SK-N-SH treated with all-trans-retinoic acid at 6 μM for 48 hours (cell line): Measurements from ENCODE around the gene GPR132.

Source experiments
- ATAC-seq: fragments of 200-7000 bp; cut with Tn5 transposase; 3 replicates; pipeline ENCODE4 v1.9.1; 2020; ENCODE audit warnings: mild to moderate bottlenecking, moderate library complexity
- ARNTL ChIP-seq: fragments of 450-650 bp; formaldehyde crosslinking; IDR thresholded peaks from 2 replicates; pipeline ENCODE4 v1.5.0; 2020; ENCODE audit warnings: low read depth, mild to moderate bottlenecking, moderate library complexity, borderline replicate concordance
- BACH2 ChIP-seq: fragments of 250-450 bp; sonication (Bioruptor Pico); IDR thresholded peaks from 2 replicates; pipeline ENCODE4 v1.9.0; 2021; ENCODE audit warnings: mild to moderate bottlenecking, borderline replicate concordance
- CSDC2 ChIP-seq: fragments of 250-450 bp; sonication (Bioruptor Pico); IDR thresholded peaks from 2 replicates; pipeline ENCODE4 v1.5.0; 2020; ENCODE audit warnings: mild to moderate bottlenecking, moderate library complexity
- ESRRG ChIP-seq: fragments of 250-450 bp; sonication (Bioruptor Pico); IDR thresholded peaks from 2 replicates; pipeline ENCODE4 v1.6.1; 2021; ENCODE audit warnings: mild to moderate bottlenecking
- GLIS3 ChIP-seq: fragments of 250-450 bp; sonication (Bioruptor Pico); IDR thresholded peaks from 2 replicates; pipeline ENCODE4 v1.5.0; 2020; ENCODE audit warnings: mild to moderate bottlenecking, moderate library complexity
- ISL1 ChIP-seq: fragments of 250-450 bp; sonication (Bioruptor Pico); IDR thresholded peaks from 2 replicates; pipeline ENCODE4 v2.1.2; 2022; ENCODE audit warnings: mild to moderate bottlenecking, moderate library complexity
- OSR1 ChIP-seq: fragments of 250-450 bp; sonication (Bioruptor Pico); IDR thresholded peaks from 2 replicates; pipeline ENCODE4 v1.8.0; 2022; ENCODE audit warnings: moderate library complexity, mild to moderate bottlenecking, inconsistent platforms
- PPARA ChIP-seq: fragments of 250-450 bp; sonication (Bioruptor Pico); IDR thresholded peaks from 2 replicates; pipeline ENCODE4 v1.5.0; 2020; ENCODE audit warnings: mild to moderate bottlenecking, borderline replicate concordance
- RARB ChIP-seq: fragments of 250-450 bp; sonication (Bioruptor Pico); IDR thresholded peaks from 2 replicates; pipeline ENCODE4 v1.8.0; 2021; ENCODE audit warnings: mild to moderate bottlenecking, moderate library complexity
- SNAI2 ChIP-seq: fragments of 250-450 bp; sonication (Bioruptor Pico); IDR thresholded peaks from 2 replicates; pipeline ENCODE4 v1.5.0; 2020; ENCODE audit warnings: mild to moderate bottlenecking, moderate library complexity
- TCF4 ChIP-seq: fragments of 250-450 bp; sonication (Bioruptor Pico); IDR thresholded peaks from 2 replicates; pipeline ENCODE4 v1.8.0; 2021; ENCODE audit warnings: mild to moderate bottlenecking, moderate library complexity, borderline replicate concordance
- TOX ChIP-seq: fragments of 250-450 bp; sonication (Bioruptor Pico); IDR thresholded peaks from 2 replicates; pipeline ENCODE4 v1.8.0; 2021; ENCODE audit warnings: mild to moderate bottlenecking, moderate library complexity, borderline replicate concordance
- TSHZ2 ChIP-seq: fragments of 250-450 bp; sonication (Bioruptor Pico); IDR thresholded peaks from 2 replicates; pipeline ENCODE4 v1.5.0; 2020; ENCODE audit warnings: mild to moderate bottlenecking, moderate library complexity
- ZC3H10 ChIP-seq: fragments of 250-450 bp; sonication (Bioruptor Pico); IDR thresholded peaks from 2 replicates; pipeline ENCODE4 v1.5.1; 2021; ENCODE audit warnings: mild to moderate bottlenecking, moderate library complexity
- ZFP30 ChIP-seq: fragments of 450-650 bp; formaldehyde crosslinking; IDR thresholded peaks from 2 replicates; pipeline ENCODE4 v1.5.0; 2022; ENCODE audit warnings: mild to moderate bottlenecking, moderate library complexity
- ZNF565 ChIP-seq: fragments of 450-650 bp; formaldehyde crosslinking; conservative IDR thresholded peaks from 2 replicates; pipeline ENCODE4 v1.5.0; 2020; ENCODE audit warnings: low read depth, mild to moderate bottlenecking, moderate library complexity
- ZNF70 ChIP-seq: fragments of 450-650 bp; formaldehyde crosslinking; IDR thresholded peaks from 2 replicates; pipeline ENCODE4 v1.5.0; 2020; ENCODE audit warnings: mild to moderate bottlenecking, moderate library complexity
- ZNF8 ChIP-seq: fragments of 450-650 bp; formaldehyde crosslinking; IDR thresholded peaks from 2 replicates; pipeline ENCODE4 v1.5.0; 2020; ENCODE audit warnings: mild to moderate bottlenecking, moderate library complexity
- TF ChIP-seq, protein P1 (sequence below): fragments of 250-450 bp; sonication (Bioruptor Pico); IDR thresholded peaks from 2 replicates; pipeline ENCODE4 v1.8.0; 2021; ENCODE audit warnings: low read depth, mild to moderate bottlenecking, moderate library complexity, borderline replicate concordance
- TF ChIP-seq, protein P2 (sequence below): fragments of 250-450 bp; sonication (Bioruptor Pico); IDR thresholded peaks from 2 replicates; pipeline ENCODE4 v1.5.1; 2021; ENCODE audit warnings: mild to moderate bottlenecking, moderate library complexity

Gene GPR132

GRCh38 chr14:105042813-105043212, 22.4 kb downstream of the GPR132 start:
- TF ChIP-seq TOX (CRISPR knock-in tag): no peak
- ATAC-seq: no peak

DNA sequence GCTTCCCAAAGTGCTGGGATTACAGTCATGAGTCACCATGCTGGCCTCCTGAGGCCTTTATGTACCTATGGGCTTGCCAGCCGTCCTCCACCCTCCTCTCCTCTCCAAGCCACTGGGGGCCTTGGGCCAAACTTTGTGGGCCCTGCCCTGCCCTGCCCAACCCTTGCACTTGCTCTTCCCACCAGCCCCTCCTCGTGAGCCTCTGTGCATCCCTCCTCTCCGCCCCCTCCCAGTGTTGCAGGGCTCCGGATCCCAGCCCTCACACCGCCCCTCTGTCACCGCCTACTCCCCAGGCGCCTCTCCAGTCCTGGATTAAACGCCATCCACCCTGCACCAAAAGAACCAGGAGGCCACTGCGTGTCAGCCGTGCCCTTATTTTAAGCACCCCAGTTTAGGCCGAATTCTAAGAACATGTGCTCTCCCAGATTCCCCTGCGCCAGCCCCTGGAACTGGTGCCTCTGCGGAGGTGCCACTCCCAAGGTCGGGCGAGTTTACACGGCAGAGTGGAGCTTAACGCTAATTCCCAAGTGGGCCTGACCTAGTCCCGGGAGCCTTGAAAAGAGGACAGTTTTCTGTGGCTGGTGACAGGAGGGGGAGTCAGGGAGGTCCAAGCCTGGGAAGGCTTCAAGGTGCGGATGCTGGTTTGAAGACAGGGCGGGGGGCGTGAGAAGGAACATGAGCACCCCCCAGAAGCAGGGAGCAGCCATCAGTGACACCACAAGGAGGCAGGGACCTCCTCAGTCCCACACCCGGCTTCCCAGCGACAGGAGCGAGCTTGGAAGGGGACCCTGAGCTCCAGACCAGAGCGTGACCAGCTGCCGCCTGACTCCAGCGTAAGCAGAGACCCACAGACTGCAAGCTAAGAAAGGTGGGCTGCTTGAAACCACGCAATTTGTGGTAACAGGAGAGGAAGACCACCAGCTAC, 23.1 kb downstream of the GPR132 start:
- no peak for ATAC-seq
- TF ChIP-seq BACH2 (no peak), ZFP30 (CRISPR knock-in tag) (no peak), ARNTL (CRISPR knock-in tag) (no peak), OSR1 (CRISPR knock-in tag) (no peak), ESRRG (CRISPR knock-in tag) (no peak), TCF4 (CRISPR knock-in tag) (no peak), TSHZ2 (CRISPR knock-in tag) (no peak), GLIS3 (CRISPR knock-in tag) (no peak), ZNF8 (CRISPR knock-in tag) (no peak), CSDC2 (CRISPR knock-in tag) (no peak), PPARA (no peak)
- TF ChIP-seq, protein P1, sequence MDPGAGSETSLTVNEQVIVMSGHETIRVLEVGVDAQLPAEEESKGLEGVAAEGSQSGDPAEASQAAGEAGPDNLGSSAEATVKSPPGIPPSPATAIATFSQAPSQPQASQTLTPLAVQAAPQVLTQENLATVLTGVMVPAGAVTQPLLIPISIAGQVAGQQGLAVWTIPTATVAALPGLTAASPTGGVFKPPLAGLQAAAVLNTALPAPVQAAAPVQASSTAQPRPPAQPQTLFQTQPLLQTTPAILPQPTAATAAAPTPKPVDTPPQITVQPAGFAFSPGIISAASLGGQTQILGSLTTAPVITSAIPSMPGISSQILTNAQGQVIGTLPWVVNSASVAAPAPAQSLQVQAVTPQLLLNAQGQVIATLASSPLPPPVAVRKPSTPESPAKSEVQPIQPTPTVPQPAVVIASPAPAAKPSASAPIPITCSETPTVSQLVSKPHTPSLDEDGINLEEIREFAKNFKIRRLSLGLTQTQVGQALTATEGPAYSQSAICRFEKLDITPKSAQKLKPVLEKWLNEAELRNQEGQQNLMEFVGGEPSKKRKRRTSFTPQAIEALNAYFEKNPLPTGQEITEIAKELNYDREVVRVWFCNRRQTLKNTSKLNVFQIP (CRISPR knock-in tag): no peak
- TF ChIP-seq, protein P2, sequence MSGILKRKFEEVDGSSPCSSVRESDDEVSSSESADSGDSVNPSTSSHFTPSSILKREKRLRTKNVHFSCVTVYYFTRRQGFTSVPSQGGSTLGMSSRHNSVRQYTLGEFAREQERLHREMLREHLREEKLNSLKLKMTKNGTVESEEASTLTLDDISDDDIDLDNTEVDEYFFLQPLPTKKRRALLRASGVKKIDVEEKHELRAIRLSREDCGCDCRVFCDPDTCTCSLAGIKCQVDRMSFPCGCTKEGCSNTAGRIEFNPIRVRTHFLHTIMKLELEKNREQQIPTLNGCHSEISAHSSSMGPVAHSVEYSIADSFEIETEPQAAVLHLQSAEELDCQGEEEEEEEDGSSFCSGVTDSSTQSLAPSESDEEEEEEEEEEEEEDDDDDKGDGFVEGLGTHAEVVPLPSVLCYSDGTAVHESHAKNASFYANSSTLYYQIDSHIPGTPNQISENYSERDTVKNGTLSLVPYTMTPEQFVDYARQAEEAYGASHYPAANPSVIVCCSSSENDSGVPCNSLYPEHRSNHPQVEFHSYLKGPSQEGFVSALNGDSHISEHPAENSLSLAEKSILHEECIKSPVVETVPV (CRISPR knock-in tag): no peak

DNA sequence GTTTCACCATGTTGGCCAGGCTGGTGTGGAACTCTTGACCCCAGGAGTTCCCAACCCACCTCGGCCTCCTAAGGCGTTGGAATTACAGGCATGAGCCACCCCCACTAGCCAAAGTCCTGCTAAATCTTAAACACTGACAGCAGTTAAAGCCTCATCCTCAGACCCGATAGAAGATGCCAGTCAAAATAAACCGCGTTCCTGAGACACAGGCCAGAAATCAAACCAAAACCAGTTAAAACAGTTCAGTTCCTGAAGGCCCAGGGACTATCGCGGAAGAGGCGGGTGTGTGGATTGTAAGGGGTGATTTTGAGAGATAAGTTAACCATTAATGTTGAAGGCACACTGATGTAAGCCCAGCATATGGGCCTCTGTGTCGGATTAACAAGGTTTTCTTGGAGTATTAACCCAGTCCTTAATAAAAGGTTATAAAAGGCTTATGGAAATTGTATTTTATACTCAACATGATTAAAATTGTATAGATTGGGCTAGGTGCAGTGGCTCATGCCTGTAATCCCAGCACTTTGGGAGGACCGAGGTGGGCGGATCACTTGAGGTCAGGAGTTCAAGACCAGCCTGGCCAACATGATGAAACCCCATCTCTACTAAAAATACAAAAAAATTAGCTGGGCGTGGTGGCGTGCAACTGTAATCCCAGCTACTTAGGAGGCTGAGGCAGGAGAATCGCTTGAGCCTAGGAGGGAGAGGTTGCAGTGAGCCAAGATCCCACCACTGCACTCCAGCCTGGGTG, 25.6 kb downstream of the GPR132 start:
- ATAC-seq: no peak
- TF ChIP-seq TSHZ2 (CRISPR knock-in tag) (no peak), PPARA (no peak), ISL1 (CRISPR knock-in tag) (no peak), OSR1 (CRISPR knock-in tag) (no peak), SNAI2 (CRISPR knock-in tag) (no peak), CSDC2 (CRISPR knock-in tag) (no peak), GLIS3 (CRISPR knock-in tag) (no peak), ZC3H10 (CRISPR knock-in tag) (no peak), RARB (CRISPR knock-in tag) (no peak), ZNF565 (no peak), ZNF8 (CRISPR knock-in tag) (no peak), ESRRG (CRISPR knock-in tag) (no peak), ARNTL (CRISPR knock-in tag) (no peak), TCF4 (CRISPR knock-in tag) (no peak), ZNF70 (no peak), BACH2 (no peak)
- TF ChIP-seq, protein P1 (CRISPR knock-in tag): no peak
- TF ChIP-seq, protein P2 (CRISPR knock-in tag): no peak
